HepG2 (cell line): ENCODE measurements around the gene GLUL. TPM values are rescaled to one million over a fixed set of nuclear protein-coding genes. Genes with fewer than 3 reads are reported as not detected.

ENCODE experiments used
- ATAC-seq: fragments of 200-7000 bp; cut with Tn5 transposase; 3 replicates; pipeline ENCODE4 v1.9.1; 2020; ENCODE audit warnings: mild to moderate bottlenecking, moderate library complexity
- Bru-seq: library from RNA; stranded (reverse); fragments of 400-500 nt; gene quantifications from one replicate; lab custom pipeline; 2021; lab: Mats Ljungman, UMichigan
- BruChase-seq, 2 experiments: library from RNA; stranded (reverse); fragments of 400-500 nt; gene quantifications; one replicate each; lab custom pipeline; 2021; lab: Mats Ljungman, UMichigan
- BruUV-seq: library from RNA; stranded (reverse); fragments of 400-500 nt; replicated peaks from 2 replicates; lab custom pipeline; 2021; lab: Mats Ljungman, UMichigan
- CTCF ChIA-PET: fragments of 300-600 bp; formaldehyde crosslinking; extraction: SDS; loops from one replicate; lab custom pipeline; 2021; ENCODE audit warnings: low total read pairs, inconsistent platforms, low intra/inter-chr PET ratio; lab: Yijun Ruan, JAX
- POLR2A ChIA-PET: fragments of 350-600 bp; sonication (Branson Sonifier 250); formaldehyde crosslinking; loops from one replicate; lab custom pipeline; 2020; ENCODE audit warnings: antibody characterized with exemption, inconsistent platforms; lab: Yijun Ruan, JAX
- DNase-seq: peaks from one replicate; pipeline ENCODE4 v3.0.0-alpha.2; 2015; ENCODE audit warnings: low spot score
- FAIRE-seq: peaks from 3 replicates; lab custom pipeline; 2011; peaks lifted over from hg19 to GRCh38; lab: Jason Lieb, UNC
- H2AFZ ChIP-seq: one replicate; pipeline ENCODE4 v1.6.1; 2011; ENCODE audit warnings: low read length, inconsistent platforms
- H3K27ac ChIP-seq: fragments of 300-600 bp; 3 replicates; pipeline ENCODE4 v1.8.0; 2011; ENCODE audit warnings: mixed run types, mild to moderate bottlenecking, mixed read lengths, low read length, inconsistent platforms; ENCODE audit not compliant: insufficient read depth; ENCODE audit errors: extremely low read length
- H3K27me3 ChIP-seq, 2 experiments: fragments of 200-600 bp in 1 of 2; 2 replicates in 1 of 2; 3 replicates in 1 of 2; pipeline versions ENCODE4 v1.6.0 to v1.8.0; 2011; ENCODE audit warnings: low read length in 2 of 2, mild to moderate bottlenecking in 2 of 2, moderate library complexity in 2 of 2, inconsistent platforms in 1 of 2; ENCODE audit not compliant: insufficient read depth in 2 of 2, control insufficient read depth in 1 of 2
- H3K36me3 ChIP-seq, 2 experiments: fragments of 200-600 bp in 1 of 2; replicated peaks in 1 of 2; 2 replicates in 1 of 2; 3 replicates in 1 of 2; pipeline versions ENCODE4 v1.5.1 to v1.8.0; 2011; ENCODE audit warnings: low read length in 2 of 2, inconsistent platforms in 1 of 2; ENCODE audit not compliant: insufficient read depth in 2 of 2, control insufficient read depth in 1 of 2
- H3K4me1 ChIP-seq: 2 replicates; pipeline ENCODE4 v1.5.1; 2012; ENCODE audit warnings: low read length, inconsistent platforms; ENCODE audit not compliant: insufficient read depth
- H3K4me2 ChIP-seq: 2 replicates; pipeline ENCODE4 v1.6.0; 2011; ENCODE audit warnings: low read depth, low read length, inconsistent platforms
- H3K4me3 ChIP-seq, 3 experiments: fragments of 200-600 bp in 1 of 3; sonication (generic), shearing (Covaris generic) in 1 of 3; replicated peaks in 1 of 3; 2 replicates each; pipeline ENCODE4 v1.5.1; 2011 to 2016; ENCODE audit warnings: low read length in 3 of 3, inconsistent platforms in 2 of 3, low read depth in 2 of 3, mild to moderate bottlenecking in 2 of 3, control low read depth in 1 of 3, mixed read lengths in 1 of 3; ENCODE audit not compliant: insufficient read depth in 1 of 3
- H3K79me2 ChIP-seq: one replicate; pipeline ENCODE4 v1.6.1; 2011; ENCODE audit warnings: low read length, inconsistent platforms; ENCODE audit not compliant: insufficient read depth
- H3K9ac ChIP-seq: 2 replicates; pipeline ENCODE4 v1.6.0; 2011; ENCODE audit warnings: mild to moderate bottlenecking, low read depth, low read length, inconsistent platforms; ENCODE audit not compliant: insufficient read depth
- H3K9me3 ChIP-seq: 2 replicates; pipeline ENCODE4 v1.5.1; 2012; ENCODE audit warnings: mild to moderate bottlenecking, low read length
- H4K20me1 ChIP-seq: 2 replicates; pipeline ENCODE4 v1.6.0; 2011; ENCODE audit warnings: inconsistent platforms, mild to moderate bottlenecking, low read length, moderate library complexity; ENCODE audit not compliant: insufficient read depth
- GLI4 ChIP-seq: sonication (generic); formaldehyde crosslinking; IDR thresholded peaks from 2 replicates; pipeline ENCODE4 v1.5.1; 2020; ENCODE audit warnings: missing genetic modification reagents, mild to moderate bottlenecking, moderate library complexity, borderline replicate concordance
- HIVEP1 ChIP-seq: sonication (generic); formaldehyde crosslinking; IDR thresholded peaks from 2 replicates; pipeline ENCODE4 v1.4.0; 2020; ENCODE audit warnings: mild to moderate bottlenecking, missing genetic modification reagents
- HOXA3 ChIP-seq: sonication (generic); formaldehyde crosslinking; IDR thresholded peaks from 2 replicates; pipeline ENCODE4 v1.5.0; 2020; ENCODE audit warnings: missing genetic modification reagents
- HOXA5 ChIP-seq: sonication (generic); formaldehyde crosslinking; IDR thresholded peaks from 2 replicates; pipeline ENCODE4 v1.4.0; 2020; ENCODE audit warnings: missing genetic modification reagents
- MNT ChIP-seq: fragments of 450-650 bp; IDR thresholded peaks from 2 replicates; pipeline ENCODE4 v1.6.1; 2016
- RERE ChIP-seq: IDR thresholded peaks from 2 replicates; pipeline ENCODE4 v1.6.1; 2016; ENCODE audit warnings: low read depth, missing genetic modification reagents, missing compliant biosample characterization
- SNRNP70 ChIP-seq: fragments of 200-400 bp; formaldehyde crosslinking; IDR thresholded peaks from 2 replicates; pipeline ENCODE4 v1.6.1; 2017; ENCODE audit warnings: mild to moderate bottlenecking, low read depth, low read length, moderate library complexity
- ZNF20 ChIP-seq: sonication (generic); formaldehyde crosslinking; IDR thresholded peaks from 2 replicates; pipeline ENCODE4 v1.4.0; 2020; ENCODE audit warnings: mild to moderate bottlenecking, moderate library complexity, missing genetic modification reagents
- ZNF850 ChIP-seq: sonication (generic); formaldehyde crosslinking; conservative IDR thresholded peaks from 2 replicates; pipeline ENCODE4 v1.9.0; 2021; ENCODE audit warnings: mild to moderate bottlenecking, missing genetic modification reagents
- WGBS: methylation state at CpG from one replicate; pipeline ENCODE4 v1.1.6; 2017; ENCODE audit warnings: low lambda C conversion rate; 5-methylcytosine and 5-hydroxymethylcytosine counted together
- in situ Hi-C: cut with HindIII; loops from 2 replicates; pipeline ENCODE4 v1.10.0; 2017; ENCODE audit warnings: low pct_unique_long_range_greater_than_20kb; ENCODE audit not compliant: extremely low pct_ligation_motif_present
- intact Hi-C: fragments of 100-400 bp; cut with micrococcal nuclease; formaldehyde crosslinking; loops from one replicate; pipeline ENCODE4 v1.10.0; 2022; ENCODE audit not compliant: unreplicated experiment
- long read RNA-seq, 2 experiments: library from RNA in 1 of 2; library from polyadenylated mRNA in 1 of 2; stranded (forward) in 1 of 2; unstranded in 1 of 2; transcript quantifications; one replicate each; pipeline ENCODE4 v2.0.0, GENCODE V29; 2019 to 2022
- polyA minus RNA-seq, 3 experiments: library from RNA; depleted of rRNA, polyadenylated mRNA; stranded (reverse); fragments of >200 nt; gene quantifications; 2 replicates each; pipeline ENCODE4 v1.2.3, GENCODE V29; 2011; ENCODE audit warnings: low replicate concordance in 1 of 3
- polyA plus RNA-seq, 8 experiments: library from polyadenylated mRNA; depleted of rRNA in 3 of 8; stranded (reverse) in 7 of 8; unstranded in 1 of 8; fragments of >200 nt; fragmentation: Illumina TruSeq in 4 of 8; extraction: Trizol in 4 of 8; gene quantifications; 2 replicates each; pipeline versions ENCODE4 v1.2.1 to v1.2.3, GENCODE V29; 2011 to 2016; ENCODE audit warnings: low read depth in 4 of 8, missing spikeins in 1 of 8, mixed read lengths in 1 of 8; ENCODE audit not compliant: insufficient read depth in 1 of 8
- total RNA-seq, 5 experiments: library from RNA; depleted of rRNA; stranded (reverse); fragments of >200 nt; fragmentation: Illumina TruSeq; extraction: Trizol; gene quantifications; 2 replicates each; pipeline ENCODE4 v1.2.3, GENCODE V29; 2016; ENCODE audit warnings: low read depth in 1 of 5

Gene GLUL
- total RNA-seq (2016; rRNA removed; fragmentation: Illumina TruSeq; extraction: Trizol) (827 and 909 TPM in 2 replicates), polyA plus RNA-seq (2011; rRNA removed) (423 and 501 TPM in 2 replicates), polyA minus RNA-seq (2011; rRNA and poly(A)+ RNA removed; ENCODE audit: low replicate concordance) (21.3 and 447 TPM in 2 replicates), Bru-seq, nascent RNA (percentile 99 among the genes with signal in this experiment), BruChase-seq, experiment 1, labeled RNA remaining after a 6-hour chase (percentile 100 among the genes with signal in this experiment), BruChase-seq, experiment 2, labeled RNA remaining after a 2-hour chase (percentile 100 among the genes with signal in this experiment)
- 302 and 314 TPM in 2 replicates for total RNA-seq (2016; cell fraction: cytosol; rRNA removed; fragmentation: Illumina TruSeq; extraction: Trizol; ENCODE audit: low read depth)
- 827 and 907 TPM in 2 replicates for total RNA-seq (2016; cell fraction: insoluble cytoplasmic fraction; rRNA removed; fragmentation: Illumina TruSeq; extraction: Trizol)
- 525 and 530 TPM in 2 replicates for total RNA-seq (2016; cell fraction: membrane; rRNA removed; fragmentation: Illumina TruSeq; extraction: Trizol)
- total RNA-seq (2016; cell fraction: nucleus; rRNA removed; fragmentation: Illumina TruSeq; extraction: Trizol), result 383 and 412 TPM in 2 replicates
- 374 and 406 TPM in 2 replicates for polyA plus RNA-seq (2011; cell fraction: cytosol; rRNA removed)
- polyA plus RNA-seq (2011; cell fraction: nucleus; rRNA removed), result 417 and 464 TPM in 2 replicates
- polyA plus RNA-seq (2012), result 601 and 740 TPM in 2 replicates
- 207 and 236 TPM in 2 replicates for polyA plus RNA-seq (2016; cell fraction: cytosol; fragmentation: Illumina TruSeq; extraction: Trizol; ENCODE audit: low read depth)
- 748 and 770 TPM in 2 replicates for polyA plus RNA-seq (2016; cell fraction: insoluble cytoplasmic fraction; fragmentation: Illumina TruSeq; extraction: Trizol; ENCODE audit: low read depth)
- 234 and 236 TPM in 2 replicates for polyA plus RNA-seq (2016; cell fraction: membrane; fragmentation: Illumina TruSeq; extraction: Trizol; ENCODE audit: low read depth)
- polyA plus RNA-seq (2016; cell fraction: nucleus; fragmentation: Illumina TruSeq; extraction: Trizol; ENCODE audit: insufficient read depth, low read depth), result 513 and 558 TPM in 2 replicates
- polyA minus RNA-seq (2011; cell fraction: cytosol; rRNA and poly(A)+ RNA removed), result 472 and 515 TPM in 2 replicates
- polyA minus RNA-seq (2011; cell fraction: nucleus; rRNA and poly(A)+ RNA removed), result 168 and 231 TPM in 2 replicates
- long read RNA-seq, experiment 1, full-length matches to known transcripts, result 268 of 336 reads
- long read RNA-seq, experiment 1, partial matches to known transcripts, result 63 of 336 reads
- long read RNA-seq, experiment 1, other reads (novel, unspliced or antisense), result 5 of 336 reads
- long read RNA-seq, experiment 2, full-length matches to known transcripts, result 406 of 780 reads
- long read RNA-seq, experiment 2, partial matches to known transcripts, result 40 of 780 reads
- long read RNA-seq, experiment 2, other reads (novel, unspliced or antisense), result 334 of 780 reads

DNA sequence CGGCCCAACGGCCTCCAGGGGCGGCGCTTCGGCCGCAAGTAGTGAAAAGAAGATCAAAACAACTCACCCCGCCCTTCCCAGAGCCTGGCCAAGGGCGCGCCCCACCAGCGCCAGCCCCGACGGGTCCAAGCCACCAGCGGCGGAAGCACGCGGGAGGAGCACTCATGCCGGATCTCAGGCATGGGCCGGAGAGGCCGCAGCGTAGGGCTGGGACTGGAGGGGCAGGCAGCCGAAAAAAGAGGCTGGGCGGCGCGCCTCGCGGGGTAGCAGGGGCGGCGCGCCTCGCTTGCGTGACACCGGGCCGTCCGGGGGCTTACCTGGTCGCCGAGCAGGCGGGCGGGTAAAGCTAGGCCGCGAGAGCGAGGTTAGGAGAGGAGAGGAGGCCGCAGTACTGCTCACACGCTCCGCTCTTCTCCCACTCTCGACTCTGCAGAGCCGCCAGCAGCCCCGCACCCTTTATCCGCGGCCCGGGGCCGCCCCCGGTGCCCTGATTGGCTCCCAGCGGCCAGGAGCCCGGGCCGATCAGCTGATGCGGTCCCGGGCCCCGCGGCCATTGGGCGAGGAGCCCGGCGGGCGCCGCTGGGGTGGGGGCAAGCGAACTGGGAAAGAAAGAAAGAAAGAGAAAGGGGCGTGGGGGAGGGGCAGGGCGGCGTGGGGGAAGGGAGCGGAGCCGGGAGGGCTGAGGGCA lies at the start of gene GLUL:
TSS of gene GLUL (minus strand) at position 429 of the 688 bp plus-strand sequence. CDS start 3,053 bp downstream, outside the sequence.
- DNase-seq (peak; percentile 86), ATAC-seq (peak; percentile 94), FAIRE-seq (no peak)
- Histone ChIP-seq H3K36me3 (peaks cover 13 to 23% of the 10 kb centered on the region in 2 experiments), H3K4me2 (peak within 1 kb of the TSS; percentile 89), H3K27ac (peak within 1 kb of the TSS; percentile 94), H2AFZ (no peak within 1 kb of the TSS), H3K9me3 (no peaks in the 10 kb centered on the region), H3K27me3 (no peaks in the 10 kb centered on the region; a peak in 1 of 5 replicates), H4K20me1 (peaks cover 42% of the 10 kb centered on the region), H3K4me1 (peaks cover 56% of the 10 kb centered on the region), H3K4me3 (peak within 1 kb of the TSS; percentile 94 to 98 (median 97)), H3K79me2 (peaks cover 59% of the 10 kb centered on the region), H3K9ac (peak within 1 kb of the TSS; percentile 97)
- CTCF ChIA-PET, result interaction anchor here (2.0 kb wide), 1 partner anchor 307 kb away, joined by 4 read pairs; no protein-coding TSS in a partner anchor
- in situ Hi-C loops (loop anchor here (5.0 kb wide), 1 partner anchor 89 kb away; no protein-coding TSS in a partner anchor), intact Hi-C loops (loop anchor here (1.0 kb wide), 1 partner anchor 102 kb away; no protein-coding TSS in a partner anchor)
- POLR2A ChIA-PET, result interaction anchor here (0.6 to 4.5 kb wide), 34 partner anchors 11 to 1460 kb away, joined by 3 to 118 read pairs (median 5); no protein-coding TSS in a partner anchor
- under 1% methylated on average over 35 of the region's 70 CpGs for WGBS
- BruUV-seq, result no TSS peak
- TF ChIP-seq HOXA5 (CRISPR knock-in tag) (peak; percentile 96), GLI4 (peak; percentile 88; the same call in 1 of the 2 replicates), ZNF850 (CRISPR knock-in tag) (no peak), RERE (peak; percentile 22; the same call in 1 of the 2 replicates), ZNF20 (CRISPR knock-in tag) (peak; percentile 94; the same call in 1 of the 2 replicates), HIVEP1 (CRISPR knock-in tag) (peak; percentile 90; the same call in 1 of the 2 replicates), SNRNP70 (no peak), HOXA3 (CRISPR knock-in tag) (0 out of 2 replicates have a peak, but pooled peaks have one; percentile 35), MNT (no peak)
